GM12878 (cell line): ENCODE results near the gene TM9SF2. TPM values are rescaled to one million over a fixed set of nuclear protein-coding genes. Genes with fewer than 3 reads are reported as not detected.

Experiments used
- ATAC-seq: fragments of 200-7000 bp; cut with Tn5 transposase; 3 replicates; pipeline ENCODE4 v1.9.1; 2020; ENCODE audit warnings: mild to moderate bottlenecking, moderate library complexity
- BruUV-seq: library from RNA; stranded (reverse); fragments of 400-500 nt; replicated peaks from 2 replicates; lab custom pipeline; 2021; lab: Mats Ljungman, UMichigan
- CTCF ChIA-PET: fragments of 300-600 bp; sonication (Branson Sonifier 250); formaldehyde crosslinking; extraction: SDS; loops from one replicate; lab custom pipeline; 2021; ENCODE audit warnings: inconsistent platforms; lab: Yijun Ruan, JAX
- POLR2A ChIA-PET: fragments of 350-600 bp; formaldehyde crosslinking; extraction: SDS; loops from one replicate; lab custom pipeline; 2021; ENCODE audit warnings: inconsistent platforms; lab: Charles Lee
- RAD21 ChIA-PET: fragments of 300-600 bp; sonication (Branson Sonifier 250); formaldehyde crosslinking; loops from one replicate; lab custom pipeline; 2023; ENCODE audit warnings: antibody characterized with exemption; ENCODE audit not compliant: unreplicated experiment; lab: Charles Lee
- SMC1A ChIA-PET: fragments of 300-600 bp; sonication (Branson Sonifier 250); formaldehyde crosslinking; loops from one replicate; lab custom pipeline; 2023; ENCODE audit not compliant: unreplicated experiment, uncharacterized antibody; lab: Charles Lee
- DNase-seq: peaks from one replicate; pipeline ENCODE4 v3.0.0-alpha.2; 2011; ENCODE audit warnings: low read depth, low spot score
- FAIRE-seq: peaks from 3 replicates; lab custom pipeline; 2011; peaks lifted over from hg19 to GRCh38; lab: Jason Lieb, UNC
- H2AFZ ChIP-seq: 2 replicates; pipeline ENCODE4 v1.6.0; 2011; ENCODE audit warnings: low read depth, low read length, control low read depth; ENCODE audit not compliant: control insufficient read depth
- H3K27ac ChIP-seq: 2 replicates; pipeline ENCODE4 v1.5.1; 2011; ENCODE audit warnings: control low read depth; ENCODE audit not compliant: control insufficient read depth, insufficient read depth
- H3K27me3 ChIP-seq, 2 experiments: replicated peaks in 1 of 2; 2 replicates each; pipeline versions ENCODE4 v1.6.0 to v1.6.1; 2011; ENCODE audit warnings: low read length in 1 of 2; ENCODE audit not compliant: control insufficient read depth in 2 of 2, insufficient read depth in 2 of 2
- H3K36me3 ChIP-seq, 2 experiments: 2 replicates each; pipeline ENCODE4 v1.5.1; 2011; ENCODE audit warnings: low read length in 1 of 2; ENCODE audit not compliant: control insufficient read depth in 2 of 2, insufficient read depth in 2 of 2
- H3K4me1 ChIP-seq: 2 replicates; pipeline ENCODE4 v1.6.1; 2011; ENCODE audit warnings: mild to moderate bottlenecking, low read length, moderate library complexity, mixed read lengths; ENCODE audit not compliant: control insufficient read depth, insufficient read depth
- H3K4me2 ChIP-seq: 2 replicates; pipeline ENCODE4 v1.6.0; 2011; ENCODE audit warnings: control low read depth; ENCODE audit not compliant: control insufficient read depth, insufficient read depth
- H3K4me3 ChIP-seq: fragments of 200-600 bp; sonication (generic); 2 replicates; pipeline ENCODE4 v1.5.1; 2016
- H3K79me2 ChIP-seq: 2 replicates; pipeline ENCODE4 v1.6.0; 2011; ENCODE audit warnings: low read length; ENCODE audit not compliant: control insufficient read depth, insufficient read depth
- H3K9ac ChIP-seq: 2 replicates; pipeline ENCODE4 v1.8.0; 2011; ENCODE audit warnings: low read length, control low read depth, mixed read lengths; ENCODE audit not compliant: control insufficient read depth, insufficient read depth
- H3K9me3 ChIP-seq: replicated peaks from 3 replicates; pipeline ENCODE4 v1.5.1; 2011; ENCODE audit warnings: mild to moderate bottlenecking, low read length; ENCODE audit not compliant: control insufficient read depth, insufficient read depth
- H4K20me1 ChIP-seq: 2 replicates; pipeline ENCODE4 v1.6.0; 2011; ENCODE audit not compliant: control insufficient read depth, insufficient read depth
- BACH1 ChIP-seq: fragments of 450-650 bp; IDR thresholded peaks from 2 replicates; pipeline ENCODE4 v1.6.1; 2017; ENCODE audit warnings: mild to moderate bottlenecking, borderline replicate concordance
- BRCA1 ChIP-seq: IDR thresholded peaks from 2 replicates; pipeline ENCODE4 v1.6.1; 2011; ENCODE audit warnings: low read depth, low read length, improper control_type of control experiment
- CBFB ChIP-seq: IDR thresholded peaks from 2 replicates; pipeline ENCODE4 v1.6.1; 2016; ENCODE audit warnings: antibody characterized with exemption, low read depth
- CBX3 ChIP-seq: fragments of 200-600 bp; sonication (generic); IDR thresholded peaks from 2 replicates; pipeline ENCODE4 v1.6.1; 2016; ENCODE audit warnings: low read depth, borderline replicate concordance
- CHD1 ChIP-seq: IDR thresholded peaks from 2 replicates; pipeline ENCODE4 v1.6.1; 2012; ENCODE audit warnings: low read depth, low read length, improper control_type of control experiment
- CHD4 ChIP-seq: fragments of 200-600 bp; sonication (generic); IDR thresholded peaks from 2 replicates; pipeline ENCODE4 v1.6.1; 2016; ENCODE audit warnings: mild to moderate bottlenecking
- HDAC6 ChIP-seq: fragments of 200-600 bp; sonication (generic); IDR thresholded peaks from one replicate; pipeline ENCODE4 v1.8.0; 2017; ENCODE audit warnings: antibody characterized with exemption; ENCODE audit not compliant: unreplicated experiment
- HDGF ChIP-seq: fragments of 450-650 bp; IDR thresholded peaks from 2 replicates; pipeline ENCODE4 v1.6.1; 2016; ENCODE audit warnings: antibody characterized with exemption
- KDM1A ChIP-seq: fragments of 200-600 bp; sonication (generic); IDR thresholded peaks from 2 replicates; pipeline ENCODE4 v1.6.1; 2016; ENCODE audit warnings: borderline replicate concordance
- NRF1 ChIP-seq: conservative IDR thresholded peaks from 2 replicates; pipeline ENCODE4 v1.6.1; 2011; ENCODE audit warnings: mild to moderate bottlenecking, low read depth, low read length, improper control_type of control experiment
- PML ChIP-seq: IDR thresholded peaks from 2 replicates; pipeline ENCODE4 v1.6.1; 2012; ENCODE audit warnings: low read length, inconsistent platforms
- SIN3A ChIP-seq: IDR thresholded peaks from 2 replicates; pipeline ENCODE4 v1.6.1; 2012; ENCODE audit warnings: low read depth, low read length, improper control_type of control experiment
- TARDBP ChIP-seq: IDR thresholded peaks from 2 replicates; pipeline ENCODE4 v1.6.1; 2016; ENCODE audit warnings: borderline replicate concordance
- TCF7 ChIP-seq: IDR thresholded peaks from 2 replicates; pipeline ENCODE4 v1.6.1; 2014; ENCODE audit warnings: antibody characterized with exemption, borderline replicate concordance
- ZNF24 ChIP-seq: fragments of 450-650 bp; IDR thresholded peaks from 2 replicates; pipeline ENCODE4 v1.6.1; 2017; ENCODE audit warnings: antibody characterized with exemption, mild to moderate bottlenecking
- WGBS: methylation state at CpG from one replicate; pipeline ENCODE4 v1.1.6; 2016; ENCODE audit warnings: low lambda C conversion rate; ENCODE audit not compliant: insufficient replicate concordance, insufficient coverage; ENCODE audit errors: missing lambda C conversion rate; 5-methylcytosine and 5-hydroxymethylcytosine counted together
- in situ Hi-C: fragments of 300-500 bp; cut with MboI; formaldehyde crosslinking; loops from 9 replicates; pipeline ENCODE4 v1.14.3; 2018; ENCODE audit warnings: mixed read lengths
- intact Hi-C: fragments of 100-400 bp; cut with micrococcal nuclease; formaldehyde crosslinking; loops from one replicate; pipeline ENCODE4 v1.14.2; 2022; ENCODE audit not compliant: unreplicated experiment
- polyA plus RNA-seq, 11 experiments: library from polyadenylated mRNA; depleted of rRNA in 4 of 11; unstranded in 6 of 11; stranded (reverse) in 5 of 11; fragments of >200 nt; fragmentation: Nextera tagmentation in 4 of 11; fragmentation: Illumina TruSeq in 1 of 11; extraction: Ambion mirVana in 4 of 11; extraction: Trizol in 1 of 11; gene quantifications; 1 replicate in 1 of 11; 2 replicates in 10 of 11; pipeline versions ENCODE4 v1.2.1 to v1.2.3, GENCODE V29; 2011 to 2016; ENCODE audit warnings: inconsistent platforms in 2 of 11, missing spikeins in 2 of 11, low read depth in 1 of 11
- total RNA-seq, 4 experiments: library from RNA; depleted of rRNA in 3 of 4; stranded (reverse); fragments of >200 nt in 3 of 4; fragmentation: Illumina TruSeq in 1 of 4; extraction: Trizol in 1 of 4; gene quantifications; 2 replicates each; pipeline versions ENCODE4 v1.2.1 to v1.2.3, GENCODE V29; 2013 to 2021

Gene TM9SF2
- total and polyA plus RNA-seq, 10 of the 15 experiments (the other 5 are each of a cell fraction or from before 2014, with no cell fraction given) = 34.6 to 128 (median 79.2) TPM

DNA sequence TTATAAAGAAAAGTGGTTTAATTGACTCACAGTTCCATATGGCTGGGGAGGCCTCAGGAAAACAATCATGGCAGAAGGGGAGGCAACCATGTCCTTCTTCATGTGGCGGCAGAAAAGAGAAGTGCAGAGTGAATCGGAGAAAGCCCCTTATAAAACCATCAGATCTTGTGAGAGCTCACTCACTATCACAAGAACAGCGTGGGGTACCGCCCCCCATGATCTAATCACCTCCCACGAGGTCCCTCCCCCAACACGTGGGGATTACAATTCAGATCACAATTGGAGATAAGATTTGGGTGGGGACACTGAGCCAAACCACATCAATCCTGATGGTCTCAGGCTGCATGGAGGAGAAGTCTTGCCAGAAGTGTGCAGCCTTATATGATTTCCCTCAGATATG, 26.0 kb downstream of the TM9SF2 start:
- H3K36me3 ChIP-seq = peaks cover 7 to 25% of the 10 kb centered on the region in 2 experiments
- no peak overlapping the region for H2AFZ ChIP-seq
- intact Hi-C loops (no loop called here), in situ Hi-C loops (no loop called here)
- ChIA-PET RAD21 (interaction anchor here (0.8 kb wide), 1 partner anchor 20 kb away, joined by 3 read pairs; no protein-coding TSS in a partner anchor), SMC1A (interaction anchor here (0.6 to 2.4 kb wide), 9 partner anchors 8 to 258 kb away, joined by 3 to 16 read pairs (median 3); no protein-coding TSS in a partner anchor), CTCF (interaction anchor here (1.1 to 2.8 kb wide), 6 partner anchors 9 to 88 kb away, joined by 3 to 14 read pairs (median 3); no protein-coding TSS in a partner anchor), POLR2A (no interaction called here)
- H3K9me3 ChIP-seq = no peaks in the 10 kb centered on the region
- no peak for FAIRE-seq
- WGBS = 80% methylated on average over 6 of the region's 6 CpGs
- no peaks in the 10 kb centered on the region; the same call in none of the 2 replicates for H4K20me1 ChIP-seq
- BruUV-seq = no TSS peak
- no peaks in the 10 kb centered on the region for H3K27me3 ChIP-seq
- no peak overlapping the region for H3K9ac ChIP-seq
- no peaks in the 10 kb centered on the region for H3K79me2 ChIP-seq
- H3K27ac ChIP-seq = no peak overlapping the region
- H3K4me1 ChIP-seq = no peaks in the 10 kb centered on the region
- TF ChIP-seq PML = no peak
- TF ChIP-seq HDGF = no peak
- no peak for TF ChIP-seq CHD4
- TF ChIP-seq TARDBP = no peak
- no peak for TF ChIP-seq HDAC6
- no peak for TF ChIP-seq SIN3A
- TF ChIP-seq CHD1 = no peak
- TF ChIP-seq CBFB = no peak
- TF ChIP-seq NRF1 = no peak
- no peak for TF ChIP-seq CBX3
- TF ChIP-seq TCF7 = no peak
- no peak for TF ChIP-seq ZNF24
- TF ChIP-seq KDM1A = no peak
- TF ChIP-seq BRCA1 = no peak
- TF ChIP-seq BACH1 = no peak
- no peak for ATAC-seq
- no peak overlapping the region for H3K4me2 ChIP-seq
- DNase-seq = no peak
- H3K4me3 ChIP-seq = no peak overlapping the region
